ENCODE results near the gene GFY. TPM values are rescaled to one million over a fixed set of nuclear protein-coding genes. Genes with fewer than 3 reads are reported as not detected.

The GFY gene
- total and polyA plus RNA-seq, 2 donors (not counting 3 experiments of a cell fraction or from before 2014, with no cell fraction given), result not detected

DNA sequence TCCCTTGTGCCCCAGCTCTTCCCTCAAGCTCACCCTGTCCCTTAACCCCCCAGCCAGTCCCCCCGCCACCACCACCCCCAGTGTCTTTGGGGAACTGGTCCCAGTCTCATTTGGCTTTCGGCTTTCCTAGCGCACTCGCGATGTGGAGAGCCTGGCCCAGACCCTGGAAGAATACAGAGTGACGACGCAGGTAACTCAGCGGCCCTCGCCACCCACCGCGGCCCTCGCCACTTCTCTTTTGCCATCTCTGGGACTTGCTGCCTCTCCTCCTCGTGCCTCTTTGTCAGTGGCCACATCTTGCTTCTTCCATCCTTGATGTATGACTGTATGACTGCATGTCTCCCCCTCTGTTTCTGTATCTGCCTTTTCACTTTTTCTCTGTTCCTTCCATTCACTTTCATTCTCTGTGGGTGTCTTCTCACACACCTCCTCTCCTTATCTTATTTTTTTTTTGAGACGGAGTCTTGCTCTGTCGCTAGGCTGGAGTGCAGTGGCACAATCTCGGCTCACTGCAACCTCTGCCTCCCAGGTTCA lies 17.6 kb upstream of the GFY start:
- Histone ChIP-seq H3K9me3 (replicated peaks; ENCODE audit: control insufficient read depth, insufficient read depth, low read length) (no peaks in the 10 kb centered on the region), H3K4me3 (replicated peaks in 1 of 3; ENCODE audit: insufficient read depth in 1 of 3, low read depth in 1 of 3, low read length in 3 of 3) (no peak overlapping the region), H3K4me2 (ENCODE audit: insufficient read depth, low read length) (no peak overlapping the region), H3K9ac (replicated peaks; ENCODE audit: extremely low read depth, insufficient read depth, low read length) (no peak overlapping the region), H4K20me1 (replicated peaks; ENCODE audit: control insufficient read depth, extremely low read depth, insufficient read depth, low read length) (no peaks in the 10 kb centered on the region), H3K27me3 (ENCODE audit: control insufficient read depth in 2 of 2, insufficient read depth in 2 of 2, low read length in 2 of 2) (no peaks in the 10 kb centered on the region), H3K9me1 (replicated peaks; ENCODE audit: control insufficient read depth, extremely low read depth, insufficient read depth, low read length) (no peaks in the 10 kb centered on the region), H2AFZ (ENCODE audit: low read depth, low read length) (no peak overlapping the region), H3K4me1 (ENCODE audit: control insufficient read depth, extremely low read depth, insufficient read depth, low read length) (no peaks in the 10 kb centered on the region), H3K79me2 (ENCODE audit: control insufficient read depth, insufficient read depth, low read length) (no peaks in the 10 kb centered on the region), H3K27ac (ENCODE audit: insufficient read depth, low read depth, low read length) (no peak overlapping the region), H3K36me3 (ENCODE audit: control insufficient read depth in 2 of 2, extremely low read depth in 1 of 2, insufficient read depth in 2 of 2, low read length in 2 of 2) (no peaks in the 10 kb centered on the region)
- DNase-seq (ENCODE audit: low read depth, low spot score), result no peak
- no TSS peak for BruUV-seq (replicated peaks)
- POLR2A ChIA-PET, result no interaction called here
- intact Hi-C loops (cut with micrococcal nuclease), result no loop called here
- CTCF ChIA-PET, result interaction anchor here (1.2 to 1.4 kb wide), 2 partner anchors 9 to 45 kb away, joined by 3 read pairs; partner anchors contain the start of gene TEAD2
- TF ChIP-seq FOS (IDR thresholded peaks at IDR 0.05; ENCODE audit: borderline replicate concordance, insufficient read depth, low read length), result no peak
- dilution Hi-C loops (cut with MboI; ENCODE audit: extremely low pct_ligation_motif_present, low sequenced_read_pairs), result no loop called here
- FAIRE-seq, result no peak

DNA sequence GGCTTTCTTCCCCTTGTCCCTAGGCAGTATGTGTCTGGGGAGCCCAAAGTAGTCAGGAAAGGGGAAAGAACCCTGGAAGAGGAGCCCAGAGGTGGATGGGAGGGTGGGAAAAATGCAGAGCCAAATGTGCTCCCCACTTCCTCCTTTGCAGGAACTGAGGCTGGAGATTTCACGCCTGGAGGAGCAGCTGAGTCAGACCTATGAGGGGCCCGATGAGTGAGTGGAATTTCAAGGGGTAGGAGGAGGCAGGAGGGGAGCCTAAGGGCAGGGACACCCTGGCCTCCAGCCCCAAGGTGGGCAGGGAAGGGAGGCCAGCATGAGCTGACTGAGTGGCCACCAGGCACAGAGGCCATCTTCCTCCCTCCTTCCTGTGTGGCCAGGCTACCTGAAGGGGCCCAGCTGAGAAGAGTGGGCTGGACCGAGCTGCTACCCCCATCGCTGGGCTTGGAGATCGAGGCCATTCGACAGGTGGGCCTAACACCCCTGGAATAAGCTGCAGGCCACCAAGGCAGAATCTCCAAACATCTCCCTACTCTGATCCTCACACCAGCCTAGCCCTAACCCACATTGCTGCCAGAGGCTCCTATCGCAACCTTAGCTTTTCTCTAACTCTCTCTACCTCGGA lies 16.3 kb upstream of the GFY start:
- no peak overlapping the region for H3K9ac ChIP-seq (replicated peaks; ENCODE audit: extremely low read depth, insufficient read depth, low read length)
- H3K27me3 ChIP-seq (ENCODE audit: control insufficient read depth in 2 of 2, insufficient read depth in 2 of 2, low read length in 2 of 2), result no peaks in the 10 kb centered on the region
- no peak overlapping the region for H3K4me2 ChIP-seq (ENCODE audit: insufficient read depth, low read length)
- no peaks in the 10 kb centered on the region for H3K4me1 ChIP-seq (ENCODE audit: control insufficient read depth, extremely low read depth, insufficient read depth, low read length)
- no peaks in the 10 kb centered on the region for H4K20me1 ChIP-seq (replicated peaks; ENCODE audit: control insufficient read depth, extremely low read depth, insufficient read depth, low read length)
- TF ChIP-seq GATA2 (IDR thresholded peaks at IDR 0.05; ENCODE audit: insufficient read depth, insufficient read length, low read depth, low read length) (no peak), POLR2A (IDR thresholded peaks at IDR 0.05; ENCODE audit: low read depth, low read length) (no peak), JUN (IDR thresholded peaks at IDR 0.05; ENCODE audit: borderline replicate concordance, insufficient read depth, insufficient read length, low read depth) (no peak), POLR2AphosphoS5 (IDR thresholded peaks at IDR 0.05; ENCODE audit: insufficient read depth, low read depth, low read length) (no peak), EZH2 (IDR thresholded peaks at IDR 0.05; ENCODE audit: borderline replicate concordance, low read depth, low read length, severe bottlenecking) (no peak), FOS (IDR thresholded peaks at IDR 0.05; ENCODE audit: borderline replicate concordance, insufficient read depth, low read length) (no peak), MYC (IDR thresholded peaks at IDR 0.05; ENCODE audit: low read depth, low read length) (no peak)
- TF ChIP-seq, protein P1, sequence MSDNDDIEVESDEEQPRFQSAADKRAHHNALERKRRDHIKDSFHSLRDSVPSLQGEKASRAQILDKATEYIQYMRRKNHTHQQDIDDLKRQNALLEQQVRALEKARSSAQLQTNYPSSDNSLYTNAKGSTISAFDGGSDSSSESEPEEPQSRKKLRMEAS (IDR thresholded peaks at IDR 0.05; ENCODE audit: insufficient read depth, insufficient read length), result no peak
- TF ChIP-seq, protein P2, sequence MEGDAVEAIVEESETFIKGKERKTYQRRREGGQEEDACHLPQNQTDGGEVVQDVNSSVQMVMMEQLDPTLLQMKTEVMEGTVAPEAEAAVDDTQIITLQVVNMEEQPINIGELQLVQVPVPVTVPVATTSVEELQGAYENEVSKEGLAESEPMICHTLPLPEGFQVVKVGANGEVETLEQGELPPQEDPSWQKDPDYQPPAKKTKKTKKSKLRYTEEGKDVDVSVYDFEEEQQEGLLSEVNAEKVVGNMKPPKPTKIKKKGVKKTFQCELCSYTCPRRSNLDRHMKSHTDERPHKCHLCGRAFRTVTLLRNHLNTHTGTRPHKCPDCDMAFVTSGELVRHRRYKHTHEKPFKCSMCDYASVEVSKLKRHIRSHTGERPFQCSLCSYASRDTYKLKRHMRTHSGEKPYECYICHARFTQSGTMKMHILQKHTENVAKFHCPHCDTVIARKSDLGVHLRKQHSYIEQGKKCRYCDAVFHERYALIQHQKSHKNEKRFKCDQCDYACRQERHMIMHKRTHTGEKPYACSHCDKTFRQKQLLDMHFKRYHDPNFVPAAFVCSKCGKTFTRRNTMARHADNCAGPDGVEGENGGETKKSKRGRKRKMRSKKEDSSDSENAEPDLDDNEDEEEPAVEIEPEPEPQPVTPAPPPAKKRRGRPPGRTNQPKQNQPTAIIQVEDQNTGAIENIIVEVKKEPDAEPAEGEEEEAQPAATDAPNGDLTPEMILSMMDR (IDR thresholded peaks at IDR 0.05; ENCODE audit: extremely low read depth in 1 of 2, insufficient read depth in 1 of 2, low read depth in 1 of 2, low read length in 2 of 2), result no peak
- no peaks in the 10 kb centered on the region for H3K79me2 ChIP-seq (ENCODE audit: control insufficient read depth, insufficient read depth, low read length)
- dilution Hi-C loops (cut with MboI; ENCODE audit: extremely low pct_ligation_motif_present, low sequenced_read_pairs), result no loop called here
- no peak for FAIRE-seq
- POLR2A ChIA-PET, result no interaction called here
- H3K4me3 ChIP-seq (replicated peaks in 1 of 3; ENCODE audit: insufficient read depth in 1 of 3, low read depth in 1 of 3, low read length in 3 of 3), result no peak overlapping the region
- no peak overlapping the region for H3K27ac ChIP-seq (ENCODE audit: insufficient read depth, low read depth, low read length)
- no peak for DNase-seq (ENCODE audit: low read depth, low spot score)
- H2AFZ ChIP-seq (ENCODE audit: low read depth, low read length), result no peak overlapping the region
- no peaks in the 10 kb centered on the region for H3K36me3 ChIP-seq (ENCODE audit: control insufficient read depth in 2 of 2, extremely low read depth in 1 of 2, insufficient read depth in 2 of 2, low read length in 2 of 2)
- no peaks in the 10 kb centered on the region for H3K9me3 ChIP-seq (replicated peaks; ENCODE audit: control insufficient read depth, insufficient read depth, low read length)
- BruUV-seq (replicated peaks), result no TSS peak
- intact Hi-C loops (cut with micrococcal nuclease), result no loop called here
- H3K9me1 ChIP-seq (replicated peaks; ENCODE audit: control insufficient read depth, extremely low read depth, insufficient read depth, low read length), result no peaks in the 10 kb centered on the region
- CTCF ChIA-PET, result interaction anchor here (0.9 kb wide), 1 partner anchor 17 kb away, joined by 3 read pairs; no protein-coding TSS in a partner anchor

Data from endothelial cell of umbilical vein (primary cell).